WERI-Rb-1 (cell line): ENCODE measurements around the gene SERPINA12.

ENCODE experiments used
- DNase-seq: peaks from one replicate; pipeline ENCODE4 v3.0.0-alpha.2; 2020
- H3K27ac ChIP-seq: fragments of 250-450 bp; sonication (Bioruptor Pico); 2 replicates; pipeline ENCODE4 v1.5.1; 2020; ENCODE audit warnings: mild to moderate bottlenecking, moderate library complexity
- H3K27me3 ChIP-seq: fragments of 250-450 bp; sonication (Bioruptor Pico); 2 replicates; pipeline ENCODE4 v1.5.1; 2021; ENCODE audit warnings: mild to moderate bottlenecking, low read depth, moderate library complexity; ENCODE audit not compliant: insufficient read depth, severe bottlenecking
- H3K36me3 ChIP-seq: fragments of 250-450 bp; sonication (Bioruptor Pico); 2 replicates; pipeline ENCODE4 v1.5.1; 2020; ENCODE audit warnings: mild to moderate bottlenecking, moderate library complexity
- H3K4me3 ChIP-seq: 2 replicates; pipeline ENCODE4 v1.5.1; 2011; ENCODE audit warnings: low read depth, mild to moderate bottlenecking, control low read depth, low read length
- H3K9me3 ChIP-seq: fragments of 250-450 bp; sonication (Bioruptor Pico); 2 replicates; pipeline ENCODE4 v1.5.1; 2021; ENCODE audit warnings: mild to moderate bottlenecking, moderate library complexity; ENCODE audit not compliant: severe bottlenecking
- CTCF ChIP-seq: IDR thresholded peaks from 2 replicates; pipeline ENCODE4 v1.5.1; 2011; ENCODE audit warnings: low read depth, mild to moderate bottlenecking, control low read depth, inconsistent platforms, low read length

The SERPINA12 gene

DNA sequence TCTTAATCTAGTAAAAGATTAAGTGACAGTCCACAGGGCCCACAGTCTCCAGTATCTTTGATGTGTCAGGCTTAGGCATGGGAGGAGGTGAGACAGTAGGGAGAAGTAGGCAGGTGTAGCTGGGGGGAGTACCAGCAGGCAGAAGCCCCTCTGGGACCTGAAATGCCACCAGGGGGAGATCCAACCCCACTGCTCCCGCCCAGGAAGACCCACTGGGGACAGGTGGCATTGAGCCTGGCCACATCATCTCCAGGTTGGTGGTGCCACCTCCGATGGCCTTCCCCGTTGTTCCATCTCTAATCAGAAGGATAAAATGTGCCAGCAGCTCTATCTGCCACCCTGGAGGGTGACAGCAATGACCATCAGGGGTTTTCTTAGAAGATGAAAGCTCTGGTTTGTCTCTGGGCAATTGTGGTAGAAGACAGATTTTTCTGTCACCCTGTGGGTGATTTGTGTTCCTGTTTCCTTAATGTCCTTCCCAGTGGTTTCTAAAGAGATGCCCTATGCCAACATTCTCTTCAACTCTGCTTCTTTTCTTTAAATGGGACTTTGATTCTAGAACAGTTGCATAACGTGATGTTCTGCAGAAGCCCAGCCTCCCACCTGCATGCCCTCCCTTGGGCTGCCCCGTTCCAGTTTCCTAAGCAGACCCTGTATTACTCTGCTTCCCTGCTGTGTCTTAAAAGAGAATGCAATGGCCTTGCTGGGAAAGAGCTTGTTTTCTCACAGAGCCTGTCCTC is 12.3 kb upstream of the SERPINA12 start:
- TF ChIP-seq CTCF = no peak
- DNase-seq = no peak
- no peak overlapping the region for H3K4me3 ChIP-seq
- no peaks in the 10 kb centered on the region for H3K36me3 ChIP-seq
- H3K9me3 ChIP-seq = no peaks in the 10 kb centered on the region
- H3K27ac ChIP-seq = no peak overlapping the region
- H3K27me3 ChIP-seq = peaks cover 82% of the 10 kb centered on the region

- Histone ChIP-seq H3K27me3 (peaks cover 75% of the 10 kb centered on the region), H3K4me3 (no peak overlapping the region), H3K36me3 (no peaks in the 10 kb centered on the region), H3K9me3 (no peaks in the 10 kb centered on the region), H3K27ac (no peak overlapping the region)
- DNase-seq = no peak
- TF ChIP-seq CTCF = no peak
Observed at GRCh38 chr14:94517641-94518257, 8.5 kb upstream of the SERPINA12 start.

GRCh38 chr14:94517248-94517640 is 8.0 kb upstream of the SERPINA12 start:
- Histone ChIP-seq H3K9me3 (no peaks in the 10 kb centered on the region), H3K4me3 (no peak overlapping the region), H3K27me3 (peaks cover 75% of the 10 kb centered on the region), H3K36me3 (no peaks in the 10 kb centered on the region), H3K27ac (no peak overlapping the region)
- no peak for TF ChIP-seq CTCF
- DNase-seq = no peak

DNA sequence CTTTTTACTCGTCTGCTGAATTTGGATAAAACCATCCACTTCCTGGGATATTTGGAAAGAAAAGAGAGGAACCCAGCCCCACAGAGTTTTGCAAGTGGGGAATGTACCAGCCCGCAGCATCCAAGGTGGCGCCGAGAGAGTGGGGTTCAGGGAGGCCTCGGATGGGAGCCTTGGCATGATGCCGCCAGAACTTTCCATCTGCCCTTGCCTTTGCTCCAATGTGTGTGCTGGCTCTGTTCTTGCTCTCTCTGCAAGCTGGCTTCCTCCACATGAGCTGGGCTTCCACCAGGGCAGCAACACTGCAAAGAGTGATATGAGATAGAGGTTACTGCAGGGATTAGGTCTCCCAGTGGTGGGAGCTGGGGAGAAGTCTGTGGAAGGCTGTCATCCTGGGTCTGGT is 6.6 kb upstream of the SERPINA12 start:
- no peaks in the 10 kb centered on the region for H3K36me3 ChIP-seq
- no peak overlapping the region for H3K4me3 ChIP-seq
- no peak for TF ChIP-seq CTCF
- no peaks in the 10 kb centered on the region for H3K9me3 ChIP-seq
- peaks cover 73% of the 10 kb centered on the region for H3K27me3 ChIP-seq
- no peak for DNase-seq
- H3K27ac ChIP-seq = no peak overlapping the region

- H3K27me3 ChIP-seq = peaks cover 75% of the 10 kb centered on the region
- H3K36me3 ChIP-seq = no peaks in the 10 kb centered on the region
- no peak overlapping the region for H3K4me3 ChIP-seq
- no peak overlapping the region for H3K27ac ChIP-seq
- no peak for DNase-seq
- TF ChIP-seq CTCF = no peak
- no peaks in the 10 kb centered on the region for H3K9me3 ChIP-seq
Observed at GRCh38 chr14:94515426-94515825, 6.2 kb upstream of the SERPINA12 start.
